IPS DF 6.9 (cell line): ENCODE data around the gene EML4.

Source experiments
- DNase-seq: peaks from one replicate; pipeline ENCODE4 v3.0.0-alpha.2; 2013; ENCODE audit warnings: low read depth, low spot score
- H3K27ac ChIP-seq: one replicate; pipeline ENCODE4 v1.5.1; 2013; ENCODE audit warnings: low read length, control low read depth
- H3K27me3 ChIP-seq: 2 replicates; pipeline ENCODE4 v1.6.1; 2013; ENCODE audit warnings: mild to moderate bottlenecking, low read length; ENCODE audit not compliant: control insufficient read depth, insufficient read depth
- H3K36me3 ChIP-seq: 2 replicates; pipeline ENCODE4 v1.6.1; 2013; ENCODE audit warnings: low read length; ENCODE audit not compliant: control insufficient read depth, insufficient read depth
- H3K4me1 ChIP-seq: 2 replicates; pipeline ENCODE4 v1.6.1; 2013; ENCODE audit warnings: low read length; ENCODE audit not compliant: control insufficient read depth, insufficient read depth
- H3K4me3 ChIP-seq: 2 replicates; pipeline ENCODE4 v1.5.1; 2013; ENCODE audit warnings: mild to moderate bottlenecking, low read length
- H3K9me3 ChIP-seq: 2 replicates; pipeline ENCODE4 v1.6.1; 2013; ENCODE audit warnings: low read length, inconsistent platforms; ENCODE audit not compliant: control insufficient read depth, insufficient read depth
- WGBS: extraction: QIAGEN DNeasy Blood & Tissue Kit; methylation state at CpG from one replicate; pipeline ENCODE4 v1.1.7; 2013; ENCODE audit warnings: mixed read lengths, missing lambda C conversion rate; ENCODE audit not compliant: insufficient read length, insufficient coverage; 5-methylcytosine and 5-hydroxymethylcytosine counted together

The EML4 gene

GRCh38 chr2:42138163-42139015, 30.8 kb upstream of the EML4 start:
- WGBS = no CpG with 5 or more reads among the region's 5 CpGs
- Histone ChIP-seq H3K4me1 (peaks cover 7% of the 10 kb centered on the region; the same call in 1 of the 2 replicates), H3K27me3 (no peaks in the 10 kb centered on the region), H3K36me3 (no peaks in the 10 kb centered on the region), H3K27ac (no peak overlapping the region), H3K9me3 (no peaks in the 10 kb centered on the region), H3K4me3 (no peak overlapping the region)
- DNase-seq = no peak

DNA sequence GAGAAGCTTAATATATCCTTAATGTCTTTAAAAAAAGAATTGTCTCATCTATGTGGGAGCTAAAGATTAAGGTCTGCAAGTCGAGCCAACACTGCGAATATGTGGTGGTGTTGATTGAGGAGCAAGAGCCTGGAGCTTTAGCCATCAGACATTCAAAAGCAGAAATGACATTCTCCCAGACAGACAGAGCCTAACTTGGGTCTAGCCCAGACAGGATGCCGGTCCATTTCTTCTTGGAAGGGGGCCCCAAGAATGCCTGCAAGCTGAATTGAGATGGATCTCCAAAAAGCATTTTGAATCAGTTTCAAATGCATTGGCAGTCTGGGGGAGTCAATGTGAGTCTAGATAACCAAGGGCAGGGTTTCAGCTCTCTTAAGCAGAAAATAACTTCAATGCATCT, 30.1 kb upstream of the EML4 start:
- Histone ChIP-seq H3K9me3 (no peaks in the 10 kb centered on the region), H3K27me3 (no peaks in the 10 kb centered on the region), H3K4me3 (no peak overlapping the region), H3K27ac (no peak overlapping the region), H3K4me1 (peaks cover 7% of the 10 kb centered on the region; the same call in 1 of the 2 replicates), H3K36me3 (no peaks in the 10 kb centered on the region)
- no peak for DNase-seq
- WGBS = no CpG with 5 or more reads among the region's 3 CpGs

GRCh38 chr2:42140496-42140895, 28.7 kb upstream of the EML4 start:
- no peak for DNase-seq
- H3K36me3 ChIP-seq = no peaks in the 10 kb centered on the region
- H3K4me3 ChIP-seq = no peak overlapping the region
- H3K27me3 ChIP-seq = no peaks in the 10 kb centered on the region
- H3K9me3 ChIP-seq = no peaks in the 10 kb centered on the region
- no CpG with 5 or more reads among the region's 2 CpGs for WGBS
- no peak overlapping the region for H3K27ac ChIP-seq
- peaks cover 7% of the 10 kb centered on the region; the same call in 1 of the 2 replicates for H3K4me1 ChIP-seq

GRCh38 chr2:42141687-42142546, 27.2 kb upstream of the EML4 start:
- H3K27ac ChIP-seq = no peak overlapping the region
- no peak for DNase-seq
- no peaks in the 10 kb centered on the region for H3K9me3 ChIP-seq
- H3K4me1 ChIP-seq = peaks cover 7% of the 10 kb centered on the region; the same call in 1 of the 2 replicates
- H3K27me3 ChIP-seq = no peaks in the 10 kb centered on the region
- WGBS = no CpG with 5 or more reads among the region's 13 CpGs
- no peak overlapping the region for H3K4me3 ChIP-seq
- H3K36me3 ChIP-seq = no peaks in the 10 kb centered on the region

- H3K27ac ChIP-seq = no peak overlapping the region
- WGBS = no CpG with 5 or more reads among the region's 9 CpGs
- H3K4me1 ChIP-seq = peaks cover 5% of the 10 kb centered on the region; the same call in 1 of the 2 replicates
- DNase-seq = no peak
- no peaks in the 10 kb centered on the region for H3K27me3 ChIP-seq
- no peaks in the 10 kb centered on the region for H3K36me3 ChIP-seq
- no peaks in the 10 kb centered on the region for H3K9me3 ChIP-seq
- no peak overlapping the region for H3K4me3 ChIP-seq
Measured at GRCh38 chr2:42142547-42143184, 26.5 kb upstream of the EML4 start.

DNA sequence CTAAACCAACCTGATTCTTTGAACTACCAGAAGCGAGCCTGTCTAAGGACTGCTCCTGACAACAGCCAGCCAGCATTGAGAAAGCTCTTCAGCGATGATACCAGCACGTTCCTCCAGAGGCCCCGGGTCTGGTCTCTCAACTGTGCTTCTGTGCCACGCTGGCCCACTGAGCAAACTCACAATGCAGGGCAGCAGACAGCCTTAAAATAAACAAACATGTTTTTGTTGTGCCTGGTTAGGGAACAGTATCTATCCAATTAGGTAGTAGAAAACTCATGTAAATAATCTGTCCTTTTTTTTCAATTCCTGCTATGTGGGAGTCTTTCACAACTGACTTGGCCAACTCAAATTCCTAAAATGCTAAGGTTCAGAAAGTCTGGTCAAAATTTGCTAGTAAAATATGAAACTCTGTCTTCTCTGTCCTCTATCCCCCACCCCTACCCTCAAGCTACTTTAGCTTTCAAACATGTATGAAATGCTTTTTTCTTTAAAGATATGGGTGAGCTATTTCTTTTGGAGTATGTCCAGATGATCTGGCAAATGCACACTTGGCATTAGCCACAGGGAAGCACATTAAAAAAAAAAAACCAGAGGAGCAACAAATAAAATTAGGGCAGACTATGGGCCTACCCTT, 21.4 kb upstream of the EML4 start:
- DNase-seq = no peak
- no CpG with 5 or more reads among the region's 5 CpGs for WGBS
- H3K27me3 ChIP-seq = no peaks in the 10 kb centered on the region
- peaks cover 1% of the 10 kb centered on the region; the same call in 1 of the 2 replicates for H3K4me1 ChIP-seq
- no peak overlapping the region for H3K4me3 ChIP-seq
- H3K36me3 ChIP-seq = no peaks in the 10 kb centered on the region
- no peak overlapping the region for H3K27ac ChIP-seq
- H3K9me3 ChIP-seq = no peaks in the 10 kb centered on the region

- Histone ChIP-seq H3K9me3 (no peaks in the 10 kb centered on the region), H3K36me3 (no peaks in the 10 kb centered on the region), H3K4me3 (no peak overlapping the region), H3K4me1 (no peaks in the 10 kb centered on the region), H3K27ac (no peak overlapping the region), H3K27me3 (no peaks in the 10 kb centered on the region)
- DNase-seq = no peak
Measured at GRCh38 chr2:42150159-42150558, 19.0 kb upstream of the EML4 start.

- Histone ChIP-seq H3K4me1 (no peaks in the 10 kb centered on the region), H3K27ac (no peak overlapping the region), H3K9me3 (no peaks in the 10 kb centered on the region), H3K36me3 (no peaks in the 10 kb centered on the region), H3K27me3 (no peaks in the 10 kb centered on the region), H3K4me3 (no peak overlapping the region)
- no peak for DNase-seq
- no CpG with 5 or more reads among the region's 4 CpGs for WGBS
Measured at GRCh38 chr2:42153944-42154581, 15.1 kb upstream of the EML4 start.

GRCh38 chr2:42156721-42157120, 12.4 kb upstream of the EML4 start:
- Histone ChIP-seq H3K4me3 (no peak overlapping the region), H3K36me3 (no peaks in the 10 kb centered on the region), H3K9me3 (no peaks in the 10 kb centered on the region), H3K27ac (no peak overlapping the region), H3K4me1 (no peaks in the 10 kb centered on the region), H3K27me3 (no peaks in the 10 kb centered on the region)
- no peak for DNase-seq
- WGBS = no CpG with 5 or more reads among the region's 4 CpGs

DNA sequence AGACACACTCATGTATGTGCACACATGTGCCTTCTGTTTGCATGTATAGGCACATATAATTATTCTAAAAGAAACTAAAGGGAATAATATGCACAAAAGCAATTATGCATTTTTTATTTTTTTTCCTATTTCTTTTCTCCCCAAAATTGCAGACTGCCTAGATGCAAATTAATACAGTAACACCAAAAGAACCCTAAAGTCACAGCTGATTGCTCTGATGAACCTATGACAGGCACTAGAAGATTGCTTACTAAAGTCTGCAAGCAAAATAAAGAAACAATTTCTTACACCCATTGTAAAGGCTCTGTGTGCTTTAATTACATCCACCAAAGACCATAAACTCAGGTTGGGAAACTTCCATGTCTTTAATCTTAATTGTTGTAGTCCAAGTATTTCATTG, 7.7 kb upstream of the EML4 start:
- Histone ChIP-seq H3K4me1 (no peaks in the 10 kb centered on the region), H3K9me3 (no peaks in the 10 kb centered on the region), H3K36me3 (no peaks in the 10 kb centered on the region), H3K27me3 (no peaks in the 10 kb centered on the region), H3K4me3 (no peak overlapping the region), H3K27ac (no peak overlapping the region)
- no peak for DNase-seq
